NCI-H510A treated with DMSO at 0.1 percent for 48 hours (cell line): Measurements from ENCODE around the gene PTRH2.
"Not testable (repeated sequence)": the region's sequence is repeated elsewhere in the genome, so short reads cannot be mapped to it uniquely, and the experiment has no call there.

Experiments
- DNase-seq: peaks from one replicate; lab custom pipeline; 2025; lab: John Stamatoyannopoulos, UW

PTRH2 gene

GRCh38 chr17:59669411-59669810 is 37.8 kb downstream of the PTRH2 start:
- no peak for DNase-seq

GRCh38 chr17:59668816-59669215 is 38.4 kb downstream of the PTRH2 start:
- DNase-seq: no peak

- no peak for DNase-seq
Measured at GRCh38 chr17:59666235-59666634, 41.0 kb downstream of the PTRH2 start.

- DNase-seq: not testable (repeated sequence)
Measured at GRCh38 chr17:59656624-59657023, 50.6 kb downstream of the PTRH2 start.

GRCh38 chr17:59652119-59652518 is 55.1 kb downstream of the PTRH2 start:
- DNase-seq: no peak

GRCh38 chr17:59651346-59651745 is 55.9 kb downstream of the PTRH2 start:
- no peak for DNase-seq

GRCh38 chr17:59650642-59651041 is 56.6 kb downstream of the PTRH2 start:
- DNase-seq: no peak

- DNase-seq: no peak
Measured at GRCh38 chr17:59649886-59650285, 57.3 kb downstream of the PTRH2 start.
